ENCODE results near the gene C1QTNF6.
"Not testable (repeated sequence)": the region's sequence is repeated elsewhere in the genome, so short reads cannot be mapped to it uniquely, and the experiment has no call there.

The C1QTNF6 gene

GRCh38 chr22:37187891-37188761 lies at the start of gene C1QTNF6:
Gene C1QTNF6 (minus strand): TSS chr22:37188247. CDS start chr22:37188213, 34 bp downstream.
- DNase-seq (ENCODE audit: low read depth in 2 of 3, low spot score in 1 of 3) = no peak

- DNase-seq (ENCODE audit: low read depth in 2 of 3, low spot score in 1 of 3) = no peak
Observed at GRCh38 chr22:37235897-37236607, 48.0 kb upstream of the C1QTNF6 start.

- DNase-seq (ENCODE audit: low read depth in 2 of 3, low spot score in 1 of 3) = no peak
Observed at GRCh38 chr22:37234736-37235711, 47.0 kb upstream of the C1QTNF6 start.

GRCh38 chr22:37233751-37234631 lies 45.9 kb upstream of the C1QTNF6 start:
- no peak for DNase-seq (ENCODE audit: low read depth in 2 of 3, low spot score in 1 of 3)

GRCh38 chr22:37233371-37233750 lies 45.3 kb upstream of the C1QTNF6 start:
- not testable (repeated sequence) for DNase-seq (ENCODE audit: low read depth in 2 of 3, low spot score in 1 of 3)

- DNase-seq (ENCODE audit: low read depth in 2 of 3, low spot score in 1 of 3) = no peak
Observed at GRCh38 chr22:37232140-37232998, 44.3 kb upstream of the C1QTNF6 start.

GRCh38 chr22:37231406-37232139 lies 43.5 kb upstream of the C1QTNF6 start:
- DNase-seq (ENCODE audit: low read depth in 2 of 3, low spot score in 1 of 3) = no peak

- peak; percentile 72 to 86 (median 83) for DNase-seq (ENCODE audit: low read depth in 2 of 3, low spot score in 1 of 3)
Observed at GRCh38 chr22:37230673-37231405, 42.8 kb upstream of the C1QTNF6 start.

- DNase-seq (ENCODE audit: low read depth in 2 of 3, low spot score in 1 of 3) = peak; percentile 87 to 91 (median 89)
Observed at GRCh38 chr22:37229805-37230672, 42.0 kb upstream of the C1QTNF6 start.

GRCh38 chr22:37229012-37229804 lies 41.2 kb upstream of the C1QTNF6 start:
- no peak for DNase-seq (ENCODE audit: low read depth in 2 of 3, low spot score in 1 of 3)

GRCh38 chr22:37228106-37229011 lies 40.3 kb upstream of the C1QTNF6 start:
- DNase-seq (ENCODE audit: low read depth in 2 of 3, low spot score in 1 of 3) = no peak

- DNase-seq (ENCODE audit: low read depth in 2 of 3, low spot score in 1 of 3) = no peak
Observed at GRCh38 chr22:37226514-37226913, 38.5 kb upstream of the C1QTNF6 start.

GRCh38 chr22:37226087-37226486 lies 38.0 kb upstream of the C1QTNF6 start:
- no peak for DNase-seq (ENCODE audit: low read depth in 2 of 3, low spot score in 1 of 3)

- DNase-seq (ENCODE audit: low read depth in 2 of 3, low spot score in 1 of 3) = no peak
Observed at GRCh38 chr22:37225481-37225880, 37.4 kb upstream of the C1QTNF6 start.
